Measurements from ENCODE around the gene SPATC1L.
"Not testable (repeated sequence)": the region's sequence is repeated elsewhere in the genome, so short reads cannot be mapped to it uniquely, and the experiment has no call there.

Gene SPATC1L

DNA sequence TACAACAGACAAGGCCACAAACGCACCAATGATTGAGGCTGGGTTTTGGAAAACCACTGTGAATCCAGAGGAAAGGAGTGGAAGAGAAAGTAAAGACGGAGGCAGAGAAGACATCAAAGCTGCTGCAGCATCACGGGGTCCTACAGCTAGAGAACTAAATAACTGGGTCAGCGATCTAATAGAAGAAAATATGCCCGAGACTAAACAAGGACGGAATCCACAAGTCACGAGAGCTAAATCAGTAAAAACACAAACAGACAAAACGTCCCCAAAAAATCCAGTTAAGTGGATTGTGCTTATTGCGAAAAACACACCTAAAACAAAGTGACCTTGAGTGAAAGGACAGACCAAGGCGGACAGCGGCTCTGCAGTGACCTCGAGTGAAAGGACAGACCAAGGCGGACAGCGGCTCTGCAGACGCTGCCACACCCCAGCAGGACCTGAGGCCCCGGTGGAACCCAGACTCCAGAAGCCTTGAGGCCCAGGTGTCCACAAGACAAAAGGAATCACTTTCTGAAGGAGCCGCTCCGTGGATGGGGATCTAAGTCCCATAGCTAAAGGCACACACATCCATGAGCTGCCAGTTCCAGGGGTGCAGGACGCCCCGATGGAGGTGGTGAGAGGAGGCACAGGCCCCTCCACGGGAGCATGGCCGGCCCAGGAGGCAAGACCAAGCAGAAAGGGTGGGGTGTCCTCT is 34.9 kb downstream of the SPATC1L start:
- no peak overlapping the region for H3K9ac ChIP-seq (ENCODE audit: low read length)
- no peaks in the 10 kb centered on the region for H3K36me3 ChIP-seq (ENCODE audit: control insufficient read depth, insufficient read depth, low read length)
- no peaks in the 10 kb centered on the region for H3K27me3 ChIP-seq (ENCODE audit: control insufficient read depth, insufficient read depth, low read length)
- H3K4me3 ChIP-seq (ENCODE audit: low read length): no peak overlapping the region
- no peak overlapping the region for H3K27ac ChIP-seq (ENCODE audit: low read depth, low read length)
- no peaks in the 10 kb centered on the region for H3K4me1 ChIP-seq (ENCODE audit: control insufficient read depth, insufficient read depth, low read length)

DNA sequence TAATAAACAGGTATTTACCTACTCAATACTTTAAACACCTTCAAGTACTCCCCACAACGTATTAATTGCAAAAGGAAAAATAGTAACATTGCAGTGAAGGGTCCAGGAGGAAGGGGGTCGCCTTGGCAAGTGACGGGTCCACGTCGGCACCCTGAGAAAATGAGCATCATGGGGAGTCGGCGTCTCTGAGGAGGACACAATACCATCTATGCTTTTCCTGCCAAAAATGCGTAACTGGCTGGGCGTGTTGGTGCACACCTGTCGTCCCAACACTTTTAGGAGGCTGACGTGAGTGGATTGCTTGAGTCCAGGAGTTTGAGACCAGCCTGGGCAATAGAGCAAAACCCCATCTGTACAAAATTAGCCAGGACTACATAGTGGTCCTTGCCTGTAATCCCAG is 36.2 kb downstream of the SPATC1L start:
- Histone ChIP-seq H3K9ac (ENCODE audit: low read length) (no peak overlapping the region), H3K27me3 (ENCODE audit: control insufficient read depth, insufficient read depth, low read length) (no peaks in the 10 kb centered on the region), H3K4me3 (ENCODE audit: low read length) (no peak overlapping the region)

DNA sequence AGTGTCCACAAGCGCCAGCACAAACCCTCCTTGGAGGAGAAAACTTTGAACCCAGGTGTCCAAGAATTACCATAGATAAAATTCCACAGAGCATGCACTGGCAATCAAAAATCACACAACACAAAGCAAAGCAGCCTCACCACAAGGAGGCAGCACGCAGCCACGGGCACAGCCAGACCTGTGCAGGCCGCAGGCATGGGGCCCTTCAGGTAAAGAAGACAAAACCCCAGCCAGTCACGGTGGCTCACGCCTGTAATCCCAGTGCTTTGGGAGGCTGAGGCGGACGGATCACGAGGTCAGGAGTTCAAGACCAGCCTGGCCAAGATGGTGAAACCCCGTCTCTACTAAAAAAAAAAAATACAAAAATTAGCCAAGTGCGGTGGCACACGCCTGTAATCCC is 36.8 kb downstream of the SPATC1L start:
- H3K27ac ChIP-seq (ENCODE audit: low read depth, low read length); H3K27me3 ChIP-seq (ENCODE audit: control insufficient read depth, insufficient read depth, low read length); H3K36me3 ChIP-seq (ENCODE audit: control insufficient read depth, insufficient read depth, low read length); H3K4me1 ChIP-seq (ENCODE audit: control insufficient read depth, insufficient read depth, low read length); H3K4me3 ChIP-seq (ENCODE audit: low read length); H3K9ac ChIP-seq (ENCODE audit: low read length): not testable (repeated sequence)

More for the DNA sequence above, 36.2 kb downstream of the SPATC1L start:
- Histone ChIP-seq H3K27ac (ENCODE audit: low read depth, low read length) (no peak overlapping the region), H3K4me1 (ENCODE audit: control insufficient read depth, insufficient read depth, low read length) (peaks cover 5% of the 10 kb centered on the region), H3K36me3 (ENCODE audit: control insufficient read depth, insufficient read depth, low read length) (no peaks in the 10 kb centered on the region)

DNA sequence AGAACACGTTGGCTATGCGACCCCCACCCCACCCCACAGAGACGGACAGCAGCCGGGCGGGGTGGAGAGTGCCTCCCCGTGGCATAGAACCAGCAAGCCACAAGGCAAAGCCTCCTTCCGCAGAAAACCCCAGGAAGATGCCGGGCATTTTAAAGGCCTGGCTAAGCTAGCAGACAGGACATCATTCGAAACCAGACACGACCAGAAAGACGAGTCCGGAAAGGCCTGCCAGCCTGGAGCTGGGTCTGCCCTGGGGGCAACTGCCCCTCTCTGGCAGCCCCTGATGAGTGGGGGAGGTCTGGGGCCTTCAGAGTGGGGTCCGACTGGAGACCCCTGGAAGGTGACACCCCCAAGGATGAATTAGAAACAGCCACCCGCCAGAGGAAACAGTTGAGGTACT is 37.4 kb downstream of the SPATC1L start:
- H3K9ac ChIP-seq (ENCODE audit: low read length): no peak overlapping the region
- H3K4me3 ChIP-seq (ENCODE audit: low read length): no peak overlapping the region
- no peaks in the 10 kb centered on the region for H3K36me3 ChIP-seq (ENCODE audit: control insufficient read depth, insufficient read depth, low read length)
- H3K4me1 ChIP-seq (ENCODE audit: control insufficient read depth, insufficient read depth, low read length): peaks cover 5% of the 10 kb centered on the region
- H3K27me3 ChIP-seq (ENCODE audit: control insufficient read depth, insufficient read depth, low read length): no peaks in the 10 kb centered on the region
- no peak overlapping the region for H3K27ac ChIP-seq (ENCODE audit: low read depth, low read length)

DNA sequence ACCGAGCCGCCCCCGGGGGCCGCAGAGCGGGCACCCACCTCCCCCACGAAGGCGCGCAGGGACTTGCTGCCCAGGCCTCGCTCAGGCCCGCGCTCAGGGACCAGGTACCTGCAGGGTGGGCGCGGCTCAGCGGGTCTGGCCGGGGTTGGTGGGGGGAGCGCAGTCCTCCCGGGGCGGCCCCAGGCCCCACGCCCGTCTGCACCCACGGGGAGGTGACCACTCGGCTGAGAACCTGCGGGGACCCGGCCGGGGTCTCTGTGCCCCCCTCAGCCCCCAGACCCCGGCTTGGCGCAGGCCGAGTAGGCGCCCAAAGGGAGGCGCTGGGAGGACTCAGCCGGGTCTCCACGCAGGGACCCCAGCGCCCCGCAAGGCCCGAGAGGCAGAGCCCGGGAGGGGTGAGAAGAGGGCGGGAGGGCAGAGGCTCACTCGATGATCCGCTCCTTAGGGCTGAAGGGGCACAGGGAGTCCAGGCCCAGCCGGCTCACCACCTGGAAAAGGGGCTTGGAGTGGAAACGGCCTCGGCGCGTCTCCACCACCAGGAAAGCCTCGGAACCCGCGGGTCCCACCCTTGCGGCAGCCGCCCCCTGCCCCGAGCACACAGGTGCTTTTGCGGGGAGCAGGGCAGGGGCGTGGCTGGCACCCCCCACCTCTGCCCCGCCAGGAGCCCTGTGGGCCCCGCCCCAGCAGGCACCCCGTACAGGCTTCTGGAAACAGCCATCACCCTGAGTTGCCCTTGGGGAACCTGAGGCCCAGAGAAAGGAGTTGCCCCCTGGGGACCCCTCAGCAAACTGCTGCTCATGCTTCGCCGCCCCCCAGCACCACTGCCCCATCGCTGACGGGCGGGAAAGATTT is 38.2 kb downstream of the SPATC1L start:
- Histone ChIP-seq H3K36me3 (ENCODE audit: control insufficient read depth, insufficient read depth, low read length) (no peaks in the 10 kb centered on the region), H3K27ac (ENCODE audit: low read depth, low read length) (no peak overlapping the region), H3K4me3 (ENCODE audit: low read length) (no peak overlapping the region), H3K27me3 (ENCODE audit: control insufficient read depth, insufficient read depth, low read length) (no peaks in the 10 kb centered on the region), H3K9ac (ENCODE audit: low read length) (no peak overlapping the region), H3K4me1 (ENCODE audit: control insufficient read depth, insufficient read depth, low read length) (peaks cover 5% of the 10 kb centered on the region)

DNA sequence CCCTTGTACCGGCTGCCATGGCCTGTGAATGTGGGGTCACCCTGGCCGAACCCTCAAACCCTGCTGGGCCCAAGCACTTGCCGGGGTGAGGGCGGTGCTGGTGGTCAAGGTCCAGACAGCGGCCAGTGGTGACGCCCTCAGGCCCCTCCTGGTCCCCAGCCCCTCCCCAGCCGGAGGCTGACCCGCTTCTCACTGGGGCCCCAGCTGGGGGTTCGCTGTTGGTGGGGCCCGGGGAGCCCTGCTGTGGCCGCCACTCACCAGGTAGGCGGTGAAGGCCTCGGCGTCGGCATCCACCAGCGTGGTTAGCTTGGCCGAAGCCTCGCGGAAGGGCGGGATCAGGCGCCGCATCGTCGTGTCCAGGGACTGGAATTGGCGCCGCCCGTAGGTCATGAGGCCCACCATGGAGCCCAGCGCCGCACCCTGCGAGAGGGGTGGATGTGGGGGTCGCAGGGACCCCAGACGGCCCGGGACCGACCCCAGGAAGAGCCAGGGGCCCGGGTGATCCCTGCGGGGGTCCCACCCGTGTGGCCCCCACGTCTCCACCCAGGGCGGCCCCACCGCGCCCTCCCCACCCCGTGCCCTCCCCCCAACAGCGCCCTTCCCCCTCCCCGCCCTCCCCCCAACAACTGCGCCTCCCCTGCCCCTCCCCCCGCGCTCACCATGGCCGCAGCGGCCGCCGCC is 39.0 kb downstream of the SPATC1L start:
- no peak overlapping the region for H3K27ac ChIP-seq (ENCODE audit: low read depth, low read length)
- no peaks in the 10 kb centered on the region for H3K36me3 ChIP-seq (ENCODE audit: control insufficient read depth, insufficient read depth, low read length)
- no peaks in the 10 kb centered on the region for H3K27me3 ChIP-seq (ENCODE audit: control insufficient read depth, insufficient read depth, low read length)
- peaks cover 5% of the 10 kb centered on the region for H3K4me1 ChIP-seq (ENCODE audit: control insufficient read depth, insufficient read depth, low read length)
- no peak overlapping the region for H3K4me3 ChIP-seq (ENCODE audit: low read length)
- no peak overlapping the region for H3K9ac ChIP-seq (ENCODE audit: low read length)

DNA sequence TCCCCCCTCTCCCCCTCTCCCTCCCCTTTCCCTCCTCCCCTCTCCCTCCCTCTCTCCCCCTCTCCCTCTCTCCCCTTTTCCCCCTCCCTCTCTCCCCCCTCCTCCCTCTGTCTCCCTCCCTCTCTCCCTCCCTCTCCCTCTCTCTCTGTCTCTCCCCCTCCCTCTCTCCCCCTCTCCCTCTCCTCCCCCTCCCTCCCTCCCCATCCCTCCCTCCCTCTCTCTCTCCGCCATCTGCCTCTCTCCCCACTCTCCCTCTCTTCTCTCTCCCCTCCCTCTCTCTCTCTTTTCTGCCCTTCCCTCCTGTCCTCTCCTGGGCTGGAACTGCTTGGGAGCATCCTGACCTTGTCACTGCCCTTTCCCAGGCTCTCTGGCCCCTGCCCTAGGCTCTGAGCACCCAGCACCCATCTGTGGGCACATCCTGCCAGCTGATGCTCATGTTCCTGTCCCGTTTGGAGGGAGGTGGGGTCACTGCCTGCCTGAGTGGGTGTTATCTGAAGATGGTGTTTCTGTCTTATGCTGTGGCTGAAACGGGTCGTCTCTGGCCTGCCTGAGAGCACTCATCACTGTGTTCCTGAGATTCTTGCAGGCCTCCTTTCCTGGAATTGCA is 39.7 kb downstream of the SPATC1L start:
- Histone ChIP-seq H3K36me3 (ENCODE audit: control insufficient read depth, insufficient read depth, low read length) (no peaks in the 10 kb centered on the region), H3K4me3 (ENCODE audit: low read length) (no peak overlapping the region), H3K9ac (ENCODE audit: low read length) (no peak overlapping the region), H3K4me1 (ENCODE audit: control insufficient read depth, insufficient read depth, low read length) (peaks cover 5% of the 10 kb centered on the region), H3K27ac (ENCODE audit: low read depth, low read length) (no peak overlapping the region), H3K27me3 (ENCODE audit: control insufficient read depth, insufficient read depth, low read length) (no peaks in the 10 kb centered on the region)

DNA sequence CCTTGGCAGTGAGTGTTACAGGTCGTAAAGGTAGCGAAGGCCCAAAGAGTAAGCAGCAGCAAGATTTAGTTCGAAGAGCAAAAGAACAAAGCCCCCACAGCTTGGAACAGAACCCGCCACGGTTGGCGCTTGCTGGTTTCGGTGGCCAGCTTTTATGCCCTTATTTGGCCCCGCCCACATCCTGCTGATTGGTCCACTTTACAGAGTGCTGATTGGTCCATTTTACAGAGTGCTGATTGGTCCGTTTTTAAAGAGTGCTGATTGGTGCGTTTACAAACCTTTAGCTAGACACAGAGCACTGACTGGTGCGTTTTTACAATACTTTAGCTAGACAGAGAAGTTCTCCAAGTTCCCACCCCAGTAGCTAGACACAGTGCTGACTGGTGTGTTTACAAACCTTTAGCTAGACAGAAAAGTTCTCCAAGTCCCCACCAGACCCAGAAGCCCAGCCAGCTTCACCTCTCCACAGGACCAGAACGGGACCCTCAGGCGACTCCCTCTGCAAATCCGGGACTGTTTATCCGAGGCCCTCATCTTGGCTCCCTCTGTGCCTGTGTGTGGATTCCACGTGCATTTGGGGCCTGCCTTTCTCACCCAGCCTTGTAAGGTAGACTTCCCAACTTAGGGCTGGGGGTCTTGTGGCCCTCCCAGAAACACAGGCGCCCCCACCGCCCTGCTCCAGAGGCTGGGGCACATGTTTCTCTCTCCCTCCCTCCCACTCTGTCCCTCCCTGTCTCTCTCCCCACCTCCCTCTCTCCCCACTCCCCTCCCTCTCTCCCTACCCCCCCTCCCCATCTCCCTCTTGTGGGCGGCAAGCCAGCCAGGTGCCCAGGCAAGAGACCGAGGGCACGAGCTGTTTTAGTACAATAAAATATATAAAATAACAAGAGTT is 41.4 kb downstream of the SPATC1L start:
- no peak overlapping the region for H3K9ac ChIP-seq (ENCODE audit: low read length)
- peaks cover 5% of the 10 kb centered on the region for H3K4me1 ChIP-seq (ENCODE audit: control insufficient read depth, insufficient read depth, low read length)
- H3K4me3 ChIP-seq (ENCODE audit: low read length): no peak overlapping the region
- H3K27ac ChIP-seq (ENCODE audit: low read depth, low read length): no peak overlapping the region
- H3K36me3 ChIP-seq (ENCODE audit: control insufficient read depth, insufficient read depth, low read length): no peaks in the 10 kb centered on the region
- H3K27me3 ChIP-seq (ENCODE audit: control insufficient read depth, insufficient read depth, low read length): no peaks in the 10 kb centered on the region

DNA sequence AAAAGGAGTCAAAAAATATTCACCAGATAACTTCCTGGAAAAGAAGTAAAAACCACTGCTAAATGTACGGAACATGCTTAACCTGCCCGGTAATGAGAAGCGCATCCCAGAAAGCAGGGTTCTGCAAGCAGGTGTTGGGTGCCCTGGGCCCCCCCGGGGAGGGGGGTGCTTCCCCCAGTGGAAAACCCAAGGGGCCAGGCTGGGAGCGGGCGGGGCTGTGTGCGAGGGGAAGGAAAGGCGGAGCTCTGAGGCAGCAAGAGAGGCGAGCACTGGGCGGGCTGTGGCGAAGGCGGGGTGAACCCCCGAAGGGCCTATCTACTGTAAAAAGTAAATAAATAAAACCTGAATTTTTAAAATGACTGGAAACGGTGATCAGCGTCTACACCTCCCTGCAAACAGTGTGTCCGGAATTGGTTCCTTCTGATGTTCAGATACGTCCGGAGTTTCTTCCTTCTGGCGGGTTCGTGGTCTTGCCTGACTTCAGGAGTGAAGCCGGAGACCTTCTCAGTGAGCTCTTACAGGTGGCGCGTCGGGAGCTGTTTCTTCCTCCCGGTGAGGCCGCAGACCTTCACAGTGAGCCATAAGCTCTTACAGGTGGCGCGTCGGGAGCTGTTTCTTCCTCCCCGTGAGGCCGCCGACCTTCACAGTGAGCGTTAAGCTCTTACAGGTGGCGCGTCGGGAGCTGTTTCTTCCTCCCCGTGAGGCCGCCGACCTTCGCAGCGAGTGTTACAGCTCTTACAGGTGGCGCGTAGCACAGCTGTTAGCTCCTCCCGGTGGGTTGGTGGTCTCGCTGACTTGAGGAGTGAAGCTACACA is 42.3 kb downstream of the SPATC1L start:
- H3K9ac ChIP-seq (ENCODE audit: low read length): no peak overlapping the region
- H3K4me1 ChIP-seq (ENCODE audit: control insufficient read depth, insufficient read depth, low read length): peaks cover 5% of the 10 kb centered on the region
- H3K4me3 ChIP-seq (ENCODE audit: low read length): no peak overlapping the region
- H3K36me3 ChIP-seq (ENCODE audit: control insufficient read depth, insufficient read depth, low read length): no peaks in the 10 kb centered on the region
- H3K27ac ChIP-seq (ENCODE audit: low read depth, low read length): no peak overlapping the region
- H3K27me3 ChIP-seq (ENCODE audit: control insufficient read depth, insufficient read depth, low read length): no peaks in the 10 kb centered on the region

DNA sequence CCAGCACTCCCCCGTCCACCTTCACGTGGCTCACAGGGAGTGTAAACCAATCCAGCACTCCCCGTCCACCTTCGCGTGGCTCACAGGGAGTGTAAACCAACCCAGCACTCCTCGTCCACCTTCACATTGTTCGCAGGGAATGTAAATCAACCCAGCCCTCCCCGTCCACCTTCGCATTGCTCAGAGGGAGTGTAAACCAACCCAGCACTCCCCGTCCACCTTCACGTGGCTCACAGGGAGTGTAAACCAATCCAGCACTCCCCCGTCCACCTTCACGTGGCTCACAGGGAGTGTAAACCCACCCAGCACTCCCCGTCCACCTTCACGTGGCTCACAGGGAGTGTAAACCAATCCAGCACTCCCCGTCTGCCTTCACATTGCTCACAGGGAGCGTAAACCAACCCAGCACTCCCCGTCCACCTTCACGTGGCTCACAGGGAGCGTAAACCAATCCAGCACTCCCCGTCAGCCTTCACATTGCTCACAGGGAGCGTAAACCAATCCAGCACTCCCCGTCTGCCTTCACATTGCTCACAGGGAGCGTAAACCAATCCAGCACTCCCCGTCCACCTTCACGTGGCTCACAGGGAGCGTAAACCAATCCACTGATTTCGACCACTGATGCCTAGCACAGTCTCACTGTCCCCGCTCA is 43.8 kb downstream of the SPATC1L start:
- H3K9ac ChIP-seq (ENCODE audit: low read length); H3K27me3 ChIP-seq (ENCODE audit: control insufficient read depth, insufficient read depth, low read length); H3K4me3 ChIP-seq (ENCODE audit: low read length); H3K36me3 ChIP-seq (ENCODE audit: control insufficient read depth, insufficient read depth, low read length); H3K27ac ChIP-seq (ENCODE audit: low read depth, low read length); H3K4me1 ChIP-seq (ENCODE audit: control insufficient read depth, insufficient read depth, low read length): not testable (repeated sequence)

DNA sequence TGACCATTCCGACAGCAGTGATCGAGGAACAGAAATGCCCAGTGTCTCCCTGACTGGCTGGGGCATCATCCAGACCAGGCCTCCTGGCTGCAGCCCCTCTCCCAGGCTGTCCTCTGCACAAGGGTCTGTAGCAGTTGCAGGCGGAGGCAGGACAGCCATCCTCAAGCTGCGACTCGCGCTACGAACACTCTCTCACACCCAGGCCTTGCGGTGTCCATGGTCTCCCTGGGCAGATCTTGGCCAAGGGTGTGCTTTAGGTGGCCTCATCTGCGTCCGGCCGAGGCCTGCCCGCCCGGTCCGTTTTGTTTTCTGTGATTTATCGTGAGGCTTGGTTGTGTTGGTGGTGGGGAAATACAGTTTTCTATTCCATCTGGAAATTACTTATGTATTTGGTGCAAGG is 44.6 kb downstream of the SPATC1L start:
- no peaks in the 10 kb centered on the region for H3K27me3 ChIP-seq (ENCODE audit: control insufficient read depth, insufficient read depth, low read length)
- peaks cover 5% of the 10 kb centered on the region for H3K4me1 ChIP-seq (ENCODE audit: control insufficient read depth, insufficient read depth, low read length)
- H3K36me3 ChIP-seq (ENCODE audit: control insufficient read depth, insufficient read depth, low read length): no peaks in the 10 kb centered on the region
- H3K9ac ChIP-seq (ENCODE audit: low read length): no peak overlapping the region
- no peak overlapping the region for H3K27ac ChIP-seq (ENCODE audit: low read depth, low read length)
- no peak overlapping the region for H3K4me3 ChIP-seq (ENCODE audit: low read length)

Data from rectal smooth muscle tissue (tissue), 1 donor.